Measurements from ENCODE around the gene ZNF264. TPM values are rescaled to one million over a fixed set of nuclear protein-coding genes. Genes with fewer than 3 reads are reported as not detected.
A peak's percentile ranks its signal among the peaks of the same experiment; 100 is the strongest.
"Not testable (repeated sequence)": the region's sequence is repeated elsewhere in the genome, so short reads cannot be mapped to it uniquely, and the experiment has no call there.

The ZNF264 gene
- total RNA-seq, 1 donor: 25.5 TPM

DNA sequence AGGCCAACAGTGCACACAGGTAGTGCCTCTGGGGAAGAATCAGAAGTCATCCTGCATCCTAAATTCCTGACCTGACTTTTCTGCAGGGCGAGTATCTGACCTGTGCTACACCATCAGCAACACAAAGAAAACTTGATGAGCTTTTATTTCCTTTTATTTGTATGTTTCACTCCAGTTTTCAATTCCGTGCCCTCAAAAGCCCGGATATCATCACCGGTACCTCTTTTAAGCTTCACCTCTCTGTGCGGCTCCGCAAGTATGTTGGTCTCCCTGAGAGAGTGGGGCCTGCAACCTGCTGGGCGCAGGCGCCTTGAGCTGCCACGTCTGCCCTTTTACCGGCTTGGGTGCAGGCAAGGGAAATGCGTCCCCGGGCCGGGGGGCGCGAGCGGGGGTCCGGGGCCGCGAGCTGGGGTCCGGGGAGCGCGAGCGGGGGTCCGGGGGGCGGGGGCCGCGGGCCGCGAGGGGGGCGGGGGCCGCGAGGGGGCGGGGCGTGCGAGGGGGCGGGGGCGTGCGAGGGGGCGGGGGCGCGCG, 19.7 kb upstream of the ZNF264 start:
- H3K4me3 ChIP-seq (ENCODE audit: low read depth, low read length): peak overlapping the region; percentile 46
- TF ChIP-seq, protein P1, sequence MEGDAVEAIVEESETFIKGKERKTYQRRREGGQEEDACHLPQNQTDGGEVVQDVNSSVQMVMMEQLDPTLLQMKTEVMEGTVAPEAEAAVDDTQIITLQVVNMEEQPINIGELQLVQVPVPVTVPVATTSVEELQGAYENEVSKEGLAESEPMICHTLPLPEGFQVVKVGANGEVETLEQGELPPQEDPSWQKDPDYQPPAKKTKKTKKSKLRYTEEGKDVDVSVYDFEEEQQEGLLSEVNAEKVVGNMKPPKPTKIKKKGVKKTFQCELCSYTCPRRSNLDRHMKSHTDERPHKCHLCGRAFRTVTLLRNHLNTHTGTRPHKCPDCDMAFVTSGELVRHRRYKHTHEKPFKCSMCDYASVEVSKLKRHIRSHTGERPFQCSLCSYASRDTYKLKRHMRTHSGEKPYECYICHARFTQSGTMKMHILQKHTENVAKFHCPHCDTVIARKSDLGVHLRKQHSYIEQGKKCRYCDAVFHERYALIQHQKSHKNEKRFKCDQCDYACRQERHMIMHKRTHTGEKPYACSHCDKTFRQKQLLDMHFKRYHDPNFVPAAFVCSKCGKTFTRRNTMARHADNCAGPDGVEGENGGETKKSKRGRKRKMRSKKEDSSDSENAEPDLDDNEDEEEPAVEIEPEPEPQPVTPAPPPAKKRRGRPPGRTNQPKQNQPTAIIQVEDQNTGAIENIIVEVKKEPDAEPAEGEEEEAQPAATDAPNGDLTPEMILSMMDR (IDR thresholded peaks at IDR 0.05; ENCODE audit: insufficient read depth, low read depth, low read length): no peak
- DNase-seq (ENCODE audit: low read depth): peak; percentile 26

DNA sequence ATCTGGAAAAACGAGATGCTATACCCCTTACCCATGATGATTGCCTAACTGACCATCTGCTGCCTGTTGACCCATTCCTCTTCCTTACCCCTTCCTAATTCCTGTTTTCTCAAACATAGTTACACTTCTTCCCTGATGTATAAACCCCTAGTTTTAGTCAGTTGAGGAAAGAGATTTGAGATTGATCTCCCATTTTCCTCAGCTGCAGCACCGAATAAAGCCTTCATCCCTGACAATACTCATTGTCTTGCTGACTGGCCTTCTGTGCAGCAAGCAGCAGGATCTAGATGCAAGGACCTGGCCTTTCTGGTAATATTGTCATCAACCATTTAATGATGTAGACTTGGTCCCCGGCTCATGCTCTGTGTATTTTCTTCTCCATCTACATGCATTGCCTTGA, 999 bp upstream of the ZNF264 start:
- H3K4me3 ChIP-seq (ENCODE audit: low read depth, low read length): no peak overlapping the region
- no peak for DNase-seq (ENCODE audit: low read depth)
- TF ChIP-seq, protein P1 (IDR thresholded peaks at IDR 0.05; ENCODE audit: insufficient read depth, low read depth, low read length): no peak

DNA sequence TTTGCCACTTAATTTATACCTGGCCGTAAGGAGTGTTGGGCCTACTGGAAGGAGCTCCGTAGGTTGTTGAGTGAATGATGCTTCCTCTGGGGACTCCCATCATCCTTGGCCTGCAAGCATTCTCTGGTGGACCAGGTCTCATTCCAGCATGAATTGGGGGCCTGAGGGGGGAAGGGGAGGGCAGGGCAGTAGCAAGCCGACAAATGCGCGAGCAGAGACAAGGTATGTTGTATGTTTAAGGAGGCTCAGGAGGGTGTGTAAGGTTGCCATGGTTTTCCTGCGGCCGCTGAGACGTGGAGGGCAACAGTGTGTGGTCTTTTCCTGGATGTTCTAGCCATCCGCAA, 749 bp downstream of the ZNF264 start:
- peak overlapping the region; percentile 98 for H3K4me3 ChIP-seq (ENCODE audit: low read depth, low read length)
- DNase-seq (ENCODE audit: low read depth): no peak
- TF ChIP-seq, protein P1 (IDR thresholded peaks at IDR 0.05; ENCODE audit: insufficient read depth, low read depth, low read length): no peak

DNA sequence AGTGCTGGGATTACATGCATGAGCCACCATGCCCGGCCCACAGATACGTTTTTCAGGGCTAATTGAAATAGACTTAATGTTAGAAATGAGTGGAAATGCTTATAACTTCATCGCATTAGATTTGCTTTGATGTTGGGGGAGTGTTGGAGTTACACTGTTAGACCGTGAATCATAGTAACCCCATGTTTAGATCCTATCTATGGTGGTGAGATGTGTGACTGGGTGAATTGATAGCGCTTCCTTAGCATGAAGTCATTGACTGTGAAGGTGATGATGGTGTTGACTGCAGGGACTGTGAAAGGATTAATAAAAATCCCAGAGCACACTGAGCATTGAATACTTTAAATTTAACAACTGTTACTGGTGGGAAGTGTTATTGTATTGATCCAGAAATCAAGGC, 1.7 kb downstream of the ZNF264 start:
- no peak for DNase-seq (ENCODE audit: low read depth)
- peak overlapping the region; percentile 98 for H3K4me3 ChIP-seq (ENCODE audit: low read depth, low read length)
- TF ChIP-seq, protein P1 (IDR thresholded peaks at IDR 0.05; ENCODE audit: insufficient read depth, low read depth, low read length): no peak

DNA sequence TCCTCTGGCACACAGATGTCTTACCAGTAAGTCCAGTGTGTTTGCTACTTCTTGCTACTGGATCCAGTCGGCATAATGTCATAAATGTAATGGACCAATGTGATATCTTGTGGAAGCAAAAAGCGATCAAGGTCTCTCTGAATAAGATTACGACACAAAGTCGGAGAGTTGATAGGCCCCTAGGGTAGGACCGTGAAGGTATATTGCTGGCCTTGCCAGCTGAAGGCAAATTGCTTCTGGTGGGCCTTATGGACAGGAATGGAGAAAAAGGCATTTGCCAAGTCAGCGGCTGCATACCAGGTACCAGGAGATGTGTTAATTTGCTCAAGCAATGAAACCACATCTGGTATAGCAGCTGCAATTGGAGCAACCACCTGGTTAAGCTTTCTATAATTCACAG, 6.6 kb downstream of the ZNF264 start:
- H3K4me3 ChIP-seq (ENCODE audit: low read depth, low read length); DNase-seq (ENCODE audit: low read depth): not testable (repeated sequence)

DNA sequence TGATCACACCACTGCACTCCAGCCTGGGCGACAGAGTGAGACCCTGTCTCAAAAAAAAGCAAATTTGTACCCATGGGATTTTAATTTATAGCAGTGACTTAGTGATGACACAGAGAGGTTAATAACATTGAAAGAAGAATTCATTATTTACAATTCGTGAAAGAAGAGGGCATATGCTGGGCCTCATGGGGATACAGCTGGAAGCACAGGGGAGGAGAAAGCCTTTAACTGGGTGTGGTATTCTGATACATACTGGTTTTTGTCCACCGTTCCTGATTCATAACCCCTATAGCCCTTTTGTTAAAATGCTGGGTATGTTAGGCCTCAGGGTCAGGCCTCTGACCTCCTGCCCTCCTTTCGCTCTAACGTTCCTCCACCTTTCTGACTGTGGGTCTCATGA, 10.9 kb downstream of the ZNF264 start:
- TF ChIP-seq, protein P1 (IDR thresholded peaks at IDR 0.05; ENCODE audit: insufficient read depth, low read depth, low read length): no peak

DNA sequence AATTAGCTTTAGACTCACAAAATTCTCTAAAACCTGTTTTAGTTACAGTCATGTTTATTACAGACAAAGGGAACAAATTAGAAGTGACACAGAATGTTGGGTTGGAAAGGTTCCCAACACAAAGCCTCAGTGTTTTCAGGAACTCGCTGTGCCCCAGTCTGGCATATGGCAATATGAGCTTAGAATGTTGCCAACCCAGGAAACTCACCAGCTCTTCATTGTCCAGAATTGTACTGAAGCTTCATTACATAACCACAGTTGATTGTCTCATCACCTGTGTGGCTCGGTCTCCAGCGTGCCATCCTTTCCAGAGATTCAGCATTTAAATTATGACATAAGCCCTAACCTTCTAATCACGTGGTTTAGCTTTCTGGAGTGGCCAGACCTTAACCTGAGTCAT, 19.1 kb downstream of the ZNF264 start:
- H3K4me3 ChIP-seq (ENCODE audit: low read depth, low read length): no peak overlapping the region
- TF ChIP-seq, protein P1 (IDR thresholded peaks at IDR 0.05; ENCODE audit: insufficient read depth, low read depth, low read length): no peak
- DNase-seq (ENCODE audit: low read depth): no peak

More for the DNA sequence above, 10.9 kb downstream of the ZNF264 start:
- no peak overlapping the region for H3K4me3 ChIP-seq (ENCODE audit: low read depth, low read length)
- no peak for DNase-seq (ENCODE audit: low read depth)

All from fibroblast of villous mesenchyme (primary cell).